Measurements from ENCODE around the gene IVD. TPM values are rescaled to one million over a fixed set of nuclear protein-coding genes. Genes with fewer than 3 reads are reported as not detected.

IVD gene
- total and polyA plus RNA-seq, 2 of the 8 experiments (the other 6 are each of a cell fraction or from before 2014, with no cell fraction given), result 55.2 to 78.8 TPM

DNA sequence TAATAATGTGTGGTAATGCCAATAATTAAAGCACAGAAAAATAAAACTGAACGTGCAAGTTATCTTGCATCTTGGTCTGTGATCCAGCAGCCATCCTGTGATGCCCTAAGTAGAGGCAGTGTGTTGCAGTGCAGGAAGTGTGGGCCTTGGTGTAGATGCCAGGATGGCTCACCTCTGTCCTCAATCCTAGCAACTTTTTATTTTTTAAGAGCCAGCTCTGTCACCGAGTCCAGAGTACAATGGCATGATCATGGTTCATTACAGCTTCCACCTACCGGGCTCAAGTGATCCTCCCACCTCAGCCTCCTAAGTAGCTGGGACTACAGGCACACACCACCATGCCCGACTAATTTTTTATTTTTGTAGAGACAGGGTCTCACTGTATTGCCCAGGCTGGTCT is 42.8 kb downstream of the IVD start:
- H3K79me2 ChIP-seq (ENCODE audit: control insufficient read depth in 1 of 2, insufficient read depth in 2 of 2, low read length in 2 of 2), result peaks cover 31 to 99% of the 10 kb centered on the region in 2 experiments
- TF ChIP-seq BACH1 (IDR thresholded peaks at IDR 0.05; ENCODE audit: low read length), result no peak
- no peak for TF ChIP-seq RAD21 (IDR thresholded peaks at IDR 0.05 in 1 of 2, conservative IDR thresholded peaks at IDR 0.05 in 1 of 2; ENCODE audit: low read depth in 2 of 2, low read length in 2 of 2)
- TF ChIP-seq RFX5 (IDR thresholded peaks at IDR 0.05; ENCODE audit: borderline replicate concordance, low read depth, low read length), result no peak
- no peak for TF ChIP-seq BRCA1 (IDR thresholded peaks at IDR 0.05; ENCODE audit: low read depth, low read length)
- TF ChIP-seq EP300 (IDR thresholded peaks at IDR 0.05; ENCODE audit: borderline replicate concordance in 1 of 2, low read depth in 2 of 2, low read length in 2 of 2), result no peak
- TF ChIP-seq POU5F1 (IDR thresholded peaks at IDR 0.05; ENCODE audit: low read depth, low read length), result no peak
- TF ChIP-seq YY1 (IDR thresholded peaks at IDR 0.05; ENCODE audit: low read depth, low read length), result no peak
- no peak for TF ChIP-seq SIN3A (conservative IDR thresholded peaks at IDR 0.05 in 1 of 2, IDR thresholded peaks at IDR 0.05 in 1 of 2; ENCODE audit: low read depth in 1 of 2, low read length in 2 of 2)
- no peak for TF ChIP-seq JUND (IDR thresholded peaks at IDR 0.05; ENCODE audit: low read length)
- TF ChIP-seq SRF (IDR thresholded peaks at IDR 0.05; ENCODE audit: low read depth, low read length), result no peak

More for the DNA sequence above, 42.8 kb downstream of the IVD start:
- no peak overlapping the region for H2AFZ ChIP-seq (ENCODE audit: low read length)
- H3K23me2 ChIP-seq (ENCODE audit: low read depth, low read length), result no peaks in the 10 kb centered on the region; the same call in 1 of the 2 replicates
- no peak overlapping the region for H3K56ac ChIP-seq (replicated peaks; ENCODE audit: insufficient read length, low read depth, low read length)
- no peak overlapping the region for H2BK120ac ChIP-seq (replicated peaks; ENCODE audit: low read depth, low read length)
- no peak for FAIRE-seq
- H3K27ac ChIP-seq (ENCODE audit: low read depth, low read length), result no peak overlapping the region
- H4K5ac ChIP-seq (ENCODE audit: insufficient read length, low read depth, low read length), result no peak overlapping the region
- H3K27me3 ChIP-seq (replicated peaks in 1 of 4; ENCODE audit: control insufficient read depth in 3 of 4, extremely low read depth in 1 of 4, insufficient read depth in 3 of 4, low read length in 3 of 4), result no peaks in the 10 kb centered on the region
- no peak overlapping the region for H3K9ac ChIP-seq (replicated peaks in 1 of 4; ENCODE audit: extremely low read depth in 1 of 4, low read depth in 3 of 4, low read length in 3 of 4)
- no peak overlapping the region for H3K18ac ChIP-seq (ENCODE audit: extremely low read depth, low read length)
- no peak for DNase-seq (ENCODE audit: low read depth in 1 of 2, low spot score in 2 of 2)
- no peak overlapping the region for H4K8ac ChIP-seq (ENCODE audit: extremely low read depth, insufficient read depth, low read length)
- no peak overlapping the region for H2BK12ac ChIP-seq (ENCODE audit: low read depth, low read length)
- ChIA-PET POLR2A (ENCODE audit: partially characterized antibody) (interaction anchor here (1.0 to 6.2 kb wide), 3 partner anchors 8 to 31 kb away, joined by 3 to 36 read pairs (median 4); partner anchors contain the start of gene BAHD1), CTCF (ENCODE audit: partially characterized antibody) (interaction anchor here (0.7 to 5.0 kb wide), 4 partner anchors 9 to 59 kb away, joined by 3 to 24 read pairs (median 8); no protein-coding TSS in a partner anchor)
- peaks cover 51 to 55% of the 10 kb centered on the region in 2 experiments for H4K20me1 ChIP-seq (replicated peaks in 1 of 2; ENCODE audit: control insufficient read depth in 1 of 2, insufficient read depth in 2 of 2, low read length in 2 of 2)
- H3K79me1 ChIP-seq (ENCODE audit: low read depth, low read length), result peaks cover 19% of the 10 kb centered on the region
- H3K4ac ChIP-seq (replicated peaks; ENCODE audit: insufficient read length, low read depth, low read length), result no peak overlapping the region
- no peak overlapping the region for H3K4me2 ChIP-seq (ENCODE audit: insufficient read depth in 1 of 2, low read depth in 2 of 2, low read length in 2 of 2)
- peaks cover 0 to 3% (median 0%) of the 10 kb centered on the region in 4 experiments; a peak in 1 of 8 replicates for H3K36me3 ChIP-seq (ENCODE audit: control insufficient read depth in 2 of 4, insufficient read depth in 4 of 4, low read length in 3 of 4)
- no peaks in the 10 kb centered on the region for H3K9me3 ChIP-seq (ENCODE audit: insufficient read depth in 2 of 2, low read depth in 1 of 2, low read length in 1 of 2)
- H3K4me1 ChIP-seq (replicated peaks in 1 of 4; ENCODE audit: control insufficient read depth in 3 of 4, insufficient read depth in 4 of 4, low read length in 3 of 4), result peaks cover 20 to 46% (median 24%) of the 10 kb centered on the region in 4 experiments
- 96% methylated on average over 4 of the region's 4 CpGs; no CpG with 5 or more reads in 1 of the 2 experiments for WGBS, 2 experiments (ENCODE audit: extremely low coverage in 1 of 2, insufficient coverage in 1 of 2, insufficient read length in 1 of 2, insufficient replicate concordance in 2 of 2, low coverage in 1 of 2, low lambda C conversion rate in 2 of 2, missing lambda C conversion rate in 1 of 2)
- H4K91ac ChIP-seq (replicated peaks; ENCODE audit: insufficient read length, low read length), result no peak overlapping the region
- no peak overlapping the region for H2BK5ac ChIP-seq (ENCODE audit: low read depth, low read length)
- no peak overlapping the region for H2BK20ac ChIP-seq (ENCODE audit: low read length)
- H2BK15ac ChIP-seq (ENCODE audit: low read length), result no peak overlapping the region
- H3K4me3 ChIP-seq (ENCODE audit: extremely low read depth in 1 of 4, insufficient read depth in 2 of 4, low read depth in 3 of 4, low read length in 4 of 4), result no peak overlapping the region
- no peak overlapping the region for H2AK5ac ChIP-seq (ENCODE audit: low read depth, low read length)
- no peak overlapping the region for H3K14ac ChIP-seq (ENCODE audit: insufficient read length)
- no peak overlapping the region for H3K23ac ChIP-seq (ENCODE audit: insufficient read length)
